SK-N-MC (cell line): Measurements from ENCODE around the gene PCK2.

Experiments
- FOXP2 ChIP-seq: optimal IDR thresholded peaks from 2 replicates; pipeline ENCODE3; 2011; ENCODE audit warnings: mild to moderate bottlenecking, moderate library complexity; ENCODE audit not compliant: insufficient read depth; ENCODE audit errors: extremely low read length, control extremely low read depth
- POLR2AphosphoS5 ChIP-seq: IDR thresholded peaks from 2 replicates; pipeline ENCODE4 v1.6.1; 2012; ENCODE audit warnings: mild to moderate bottlenecking, low read depth, low read length, borderline replicate concordance

- TF ChIP-seq FOXP2 (no peak), POLR2AphosphoS5 (no peak)
Observed at GRCh38 chr14:24083462-24083861, 10.6 kb upstream of the PCK2 start.
